GM12872 (cell line): ENCODE data around the gene ELP1.

ENCODE experiments used
- CTCF ChIP-seq: IDR thresholded peaks from 3 replicates; pipeline ENCODE4 v1.5.1; 2011; ENCODE audit warnings: low read depth, mild to moderate bottlenecking, low read length, moderate library complexity; ENCODE audit not compliant: insufficient read depth

The ELP1 gene

GRCh38 chr9:108844856-108845255, 89.1 kb downstream of the ELP1 start:
- TF ChIP-seq CTCF = no peak

DNA sequence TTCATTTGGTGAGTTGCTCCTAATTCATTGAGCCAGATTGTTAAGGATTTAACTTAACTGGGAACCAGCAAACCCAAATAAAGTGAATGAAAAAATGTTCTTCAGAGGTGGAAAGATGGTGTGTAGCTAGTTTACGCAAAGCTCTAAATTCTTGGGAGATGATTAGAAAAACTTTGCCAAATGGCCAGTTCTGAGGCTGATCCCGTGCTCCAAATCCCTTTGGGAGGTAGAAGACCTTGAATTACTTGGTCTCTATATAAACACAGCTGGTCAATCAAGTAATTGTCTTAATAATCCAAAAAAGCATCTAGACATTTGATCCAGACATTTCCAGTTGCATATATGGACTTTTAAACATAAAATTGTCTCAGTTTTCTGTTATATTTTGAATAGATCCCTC, 89.5 kb downstream of the ELP1 start:
- TF ChIP-seq CTCF = no peak

- no peak for TF ChIP-seq CTCF
Observed at GRCh38 chr9:108842610-108843295, 91.2 kb downstream of the ELP1 start.

DNA sequence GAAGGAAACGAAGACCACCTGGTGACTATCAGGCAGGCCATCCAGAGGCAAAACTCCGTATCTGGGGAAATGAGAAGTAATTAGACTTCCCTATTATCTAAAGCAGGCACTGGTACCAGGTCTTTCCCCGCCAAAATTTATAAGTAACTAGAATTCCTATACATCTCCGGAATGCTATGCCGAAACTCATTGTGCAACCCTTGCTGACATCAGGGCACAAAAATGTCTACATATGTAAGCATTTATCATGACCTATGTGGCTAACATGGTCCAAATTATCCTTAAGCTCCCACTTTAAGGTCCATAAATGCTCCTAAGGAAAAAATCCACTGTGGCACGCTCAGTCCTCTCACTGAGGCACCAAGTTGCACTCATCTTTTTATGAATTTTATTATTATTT, 95.9 kb downstream of the ELP1 start:
- no peak for TF ChIP-seq CTCF

GRCh38 chr9:108837530-108837929, 96.4 kb downstream of the ELP1 start:
- no peak for TF ChIP-seq CTCF

DNA sequence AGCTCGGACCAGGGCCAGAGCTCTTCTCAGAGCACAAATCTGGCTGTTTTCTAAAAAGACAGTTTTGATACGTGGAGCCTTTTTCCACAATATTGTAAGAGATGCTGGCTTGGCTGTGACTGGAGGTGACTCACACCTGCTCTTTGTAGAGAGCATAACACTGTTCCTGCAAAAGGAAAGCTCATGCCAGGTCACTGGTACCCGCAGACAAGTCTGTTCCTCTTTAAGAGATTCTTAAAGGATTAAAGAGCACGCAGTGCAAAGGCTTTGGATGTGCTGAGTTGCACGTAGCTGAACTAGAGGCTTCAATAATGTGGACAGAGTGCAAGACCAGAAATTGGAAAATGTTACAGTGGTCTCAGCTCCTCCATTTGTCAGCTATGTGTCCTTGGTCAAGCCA, 97.1 kb downstream of the ELP1 start:
- TF ChIP-seq CTCF = no peak

DNA sequence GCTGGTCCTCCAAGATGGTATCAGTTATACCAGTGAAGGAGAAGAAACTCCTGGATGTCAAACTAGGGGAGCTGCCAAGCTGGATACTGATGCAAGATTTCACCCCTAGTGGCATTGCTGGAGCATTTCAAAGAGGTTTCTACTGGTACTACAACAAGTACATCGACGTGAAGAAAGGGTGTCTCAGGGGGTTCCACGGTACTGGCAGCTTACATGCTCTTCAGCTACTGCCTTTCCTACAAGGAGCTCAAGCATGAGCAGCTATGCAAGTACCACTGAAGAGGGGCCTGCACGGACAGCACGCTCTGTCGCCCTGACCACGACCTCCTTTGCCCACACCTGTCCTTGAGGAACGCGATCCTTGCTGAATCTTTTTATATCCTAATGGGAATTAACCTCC, 97.6 kb downstream of the ELP1 start:
- TF ChIP-seq CTCF = no peak
